ENCODE measurements around the gene ZBED4. TPM values are rescaled to one million over a fixed set of nuclear protein-coding genes. Genes with fewer than 3 reads are reported as not detected.

ZBED4 gene
- total RNA-seq, 4 donors from 2014 or later = 11.9 to 19.4 (median 18.2) TPM

GRCh38 chr22:49878206-49878605 lies 24.6 kb downstream of the ZBED4 start:
- 98% methylated on average over 8 of the region's 8 CpGs for WGBS
- no peaks in the 10 kb centered on the region for H3K9me3 ChIP-seq

GRCh38 chr22:49879871-49880270 lies 26.2 kb downstream of the ZBED4 start:
- WGBS = 93% methylated on average over 9 of the region's 9 CpGs
- H3K27me3 ChIP-seq = no peaks in the 10 kb centered on the region
- DNase-seq (ENCODE audit: low spot score in 2 of 2) = no peak
- H3K36me3 ChIP-seq = peaks cover 15% of the 10 kb centered on the region
- no peaks in the 10 kb centered on the region for H3K4me1 ChIP-seq
- TF ChIP-seq POLR2A (IDR thresholded peaks at IDR 0.05) (no peak), CTCF (IDR thresholded peaks at IDR 0.05) (no peak), POLR2AphosphoS5 (IDR thresholded peaks at IDR 0.05) (no peak), EP300 (IDR thresholded peaks at IDR 0.05) (no peak)
- H3K9me3 ChIP-seq = no peaks in the 10 kb centered on the region
- H3K4me3 ChIP-seq = no peak overlapping the region
- no peak overlapping the region for H3K27ac ChIP-seq

More at GRCh38 chr22:49878206-49878605, 24.6 kb downstream of the ZBED4 start:
- Histone ChIP-seq H3K36me3 (peaks cover under 1% of the 10 kb centered on the region), H3K4me3 (no peak overlapping the region), H3K27me3 (no peaks in the 10 kb centered on the region), H3K4me1 (no peaks in the 10 kb centered on the region), H3K27ac (no peak overlapping the region)
- no peak for DNase-seq (ENCODE audit: low spot score in 2 of 2)
- TF ChIP-seq POLR2A (IDR thresholded peaks at IDR 0.05) = no peak
- no peak for TF ChIP-seq EP300 (IDR thresholded peaks at IDR 0.05)
- TF ChIP-seq POLR2AphosphoS5 (IDR thresholded peaks at IDR 0.05) = no peak
- TF ChIP-seq CTCF (IDR thresholded peaks at IDR 0.05) = no peak

DNA sequence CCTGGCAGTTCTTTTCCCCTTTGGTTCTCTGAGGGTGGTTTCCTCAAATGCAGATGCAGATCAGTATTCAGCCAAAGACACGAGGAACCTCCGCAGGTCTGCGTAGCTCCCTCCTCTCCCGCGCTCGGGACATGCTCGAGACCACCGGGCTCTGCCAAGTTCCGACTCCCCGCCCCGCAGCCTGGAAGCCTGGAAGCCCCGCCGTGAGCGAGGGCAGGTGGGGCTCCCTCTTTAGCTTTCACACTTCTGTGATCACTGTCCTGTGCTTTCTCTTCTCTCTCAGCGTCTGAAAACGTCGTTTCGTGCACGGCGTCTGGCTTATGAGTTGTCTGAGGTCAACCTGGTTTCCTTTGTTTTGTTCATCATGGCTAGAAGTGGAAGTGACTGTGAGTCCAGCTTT lies 26.6 kb downstream of the ZBED4 start:
- TF ChIP-seq POLR2A (IDR thresholded peaks at IDR 0.05) = no peak
- TF ChIP-seq EP300 (IDR thresholded peaks at IDR 0.05) = no peak
- TF ChIP-seq CTCF (IDR thresholded peaks at IDR 0.05) = no peak
- no peak for TF ChIP-seq POLR2AphosphoS5 (IDR thresholded peaks at IDR 0.05)
- H3K9me3 ChIP-seq = no peaks in the 10 kb centered on the region
- DNase-seq (ENCODE audit: low spot score in 2 of 2) = no peak
- no peaks in the 10 kb centered on the region for H3K4me1 ChIP-seq
- H3K36me3 ChIP-seq = peaks cover 19% of the 10 kb centered on the region
- no peak overlapping the region for H3K27ac ChIP-seq
- WGBS = 78% methylated on average over 20 of the region's 20 CpGs
- no peaks in the 10 kb centered on the region for H3K27me3 ChIP-seq
- H3K4me3 ChIP-seq = no peak overlapping the region

DNA sequence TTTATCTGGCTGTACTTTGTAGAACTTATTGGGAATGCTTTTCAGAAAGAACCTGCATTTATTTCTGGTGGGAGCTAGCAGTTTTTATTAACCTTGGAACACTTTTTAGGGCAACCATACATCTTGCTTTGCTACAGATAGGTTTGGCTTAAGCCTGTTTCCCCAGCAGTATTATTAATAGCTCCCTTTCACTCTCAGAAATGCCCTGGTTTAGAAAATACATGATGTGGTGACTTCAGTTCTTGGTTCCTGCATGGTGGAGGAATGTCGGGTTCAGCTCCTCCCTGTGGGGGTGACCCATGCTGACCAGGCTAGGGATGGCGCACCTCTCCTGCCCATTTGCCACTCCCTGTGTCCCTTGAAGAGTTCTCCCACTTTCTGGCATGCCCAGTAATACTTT lies 28.2 kb downstream of the ZBED4 start:
- TF ChIP-seq POLR2AphosphoS5 (IDR thresholded peaks at IDR 0.05) (no peak), EP300 (IDR thresholded peaks at IDR 0.05) (no peak), POLR2A (IDR thresholded peaks at IDR 0.05) (no peak), CTCF (IDR thresholded peaks at IDR 0.05) (no peak)

DNA sequence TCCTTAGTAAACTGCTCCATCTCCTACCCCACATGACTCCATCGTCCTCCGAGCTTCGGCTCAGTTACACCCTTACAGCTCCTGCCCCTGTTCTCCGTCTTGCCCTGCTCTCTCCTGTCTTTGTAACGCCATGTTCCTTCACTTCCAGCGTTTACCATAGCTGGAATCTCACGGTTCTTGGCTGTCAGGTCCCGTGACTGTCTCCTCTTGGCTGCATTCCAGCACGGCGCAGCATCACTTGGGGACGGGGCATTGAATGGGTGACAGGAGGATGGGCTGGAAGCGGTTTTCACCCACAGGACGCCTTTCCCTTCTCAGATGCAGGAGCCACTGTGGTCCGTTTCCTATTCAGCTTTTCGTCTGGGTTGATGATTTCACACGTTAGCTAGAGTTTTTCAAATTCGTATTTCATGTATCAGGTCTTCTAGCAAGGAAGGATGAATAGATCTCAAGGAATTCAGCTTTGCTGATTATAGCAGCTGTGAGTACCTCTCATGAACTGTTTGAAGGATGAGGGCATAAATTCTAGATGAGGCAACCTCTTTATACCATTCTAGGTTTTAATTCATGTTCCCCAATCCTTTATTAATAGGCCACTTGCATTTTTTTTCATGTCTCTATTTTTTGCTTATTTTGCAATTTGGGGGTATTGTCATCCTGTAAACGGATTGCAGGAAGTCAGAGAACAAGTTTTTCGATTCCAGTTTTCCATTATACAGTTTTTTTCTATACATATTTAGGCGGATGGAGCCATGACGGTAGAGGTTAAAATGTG lies 29.1 kb downstream of the ZBED4 start:
- H3K4me3 ChIP-seq = no peak overlapping the region
- no peak overlapping the region for H3K27ac ChIP-seq
- no peaks in the 10 kb centered on the region for H3K4me1 ChIP-seq
- peaks cover 42% of the 10 kb centered on the region for H3K36me3 ChIP-seq
- WGBS = 89% methylated on average over 21 of the region's 21 CpGs
- H3K27me3 ChIP-seq = no peaks in the 10 kb centered on the region
- no peak for DNase-seq (ENCODE audit: low spot score in 2 of 2)
- TF ChIP-seq POLR2A (IDR thresholded peaks at IDR 0.05) (no peak), POLR2AphosphoS5 (IDR thresholded peaks at IDR 0.05) (no peak), EP300 (IDR thresholded peaks at IDR 0.05) (no peak), CTCF (IDR thresholded peaks at IDR 0.05) (no peak)
- H3K9me3 ChIP-seq = no peaks in the 10 kb centered on the region

More for the DNA sequence above, 28.2 kb downstream of the ZBED4 start:
- H3K4me1 ChIP-seq = no peaks in the 10 kb centered on the region
- no peak overlapping the region for H3K27ac ChIP-seq
- H3K27me3 ChIP-seq = no peaks in the 10 kb centered on the region
- H3K4me3 ChIP-seq = no peak overlapping the region
- DNase-seq (ENCODE audit: low spot score in 2 of 2) = no peak
- no peaks in the 10 kb centered on the region for H3K9me3 ChIP-seq
- peaks cover 35% of the 10 kb centered on the region for H3K36me3 ChIP-seq
- 93% methylated on average over 2 of the region's 2 CpGs for WGBS
